Effector CD4-positive, alpha-beta T cell (primary cell): ENCODE data around the gene PPM1F.

Source experiments
- DNase-seq: peaks from one replicate; pipeline ENCODE4 v3.0.0-alpha.2; 2020
- total RNA-seq: gene quantifications from one replicate; lab custom pipeline; 2026; lab: John Stamatoyannopoulos, UW

The PPM1F gene
- total RNA-seq, result 44.7 reads per million, percentile 66 among the genes with 10 or more reads in this experiment

DNA sequence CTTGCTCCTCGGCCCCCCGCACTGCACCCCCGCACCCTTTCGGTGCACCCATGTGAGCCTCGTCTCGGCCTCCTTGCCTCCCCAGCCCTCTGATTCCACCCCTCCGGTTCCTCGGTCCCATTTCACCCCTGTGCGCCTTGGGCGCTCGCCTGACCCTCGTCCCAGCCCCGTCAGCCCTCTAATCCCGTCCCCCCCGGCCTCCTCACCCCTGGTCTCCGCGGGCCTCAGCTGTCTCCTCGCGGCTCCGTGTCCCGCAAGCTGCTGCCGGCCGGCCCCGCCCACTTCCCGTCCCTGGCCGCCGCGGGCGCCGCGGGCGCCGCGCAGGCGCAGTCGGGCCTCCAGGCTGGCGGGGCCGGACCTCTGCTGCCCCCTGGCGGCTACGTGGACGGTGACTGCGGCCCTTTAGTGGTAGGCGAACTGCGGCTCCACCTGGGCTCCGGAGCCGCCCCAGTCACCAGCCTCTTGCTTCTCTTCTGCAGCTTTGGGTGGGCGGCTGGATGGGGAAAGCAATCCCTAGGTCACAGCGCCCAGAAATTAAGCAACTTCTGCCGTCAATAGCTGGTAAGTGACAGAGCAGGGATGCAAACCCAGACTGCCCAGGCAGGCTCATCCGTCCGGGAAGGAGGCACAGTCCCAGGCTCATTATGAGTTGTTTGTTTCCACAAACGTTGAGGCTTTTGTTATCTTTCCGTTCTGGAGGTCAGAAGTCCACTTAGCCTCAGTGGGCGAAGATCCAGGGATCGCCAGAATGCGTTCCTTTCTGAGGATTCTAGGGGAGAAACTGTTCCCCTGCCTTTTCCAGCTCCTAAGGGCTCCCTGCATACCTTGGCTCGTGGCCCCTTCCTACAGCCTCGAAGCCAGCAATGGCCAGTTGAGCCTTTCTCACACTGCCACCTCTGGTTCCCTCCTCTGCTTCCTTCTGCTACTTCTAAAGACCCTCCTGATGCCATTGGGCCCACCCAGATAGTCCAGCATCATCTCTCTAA, at the start of gene PPM1F:
Gene PPM1F (minus strand): TSS at position 263 of the 986 bp plus-strand sequence. CDS start 6,800 bp downstream, outside the sequence.
- peak; percentile 90 for DNase-seq

GRCh38 chr22:22001664-22002525, 49.2 kb upstream of the PPM1F start:
- DNase-seq, result no peak

- no peak for DNase-seq
Measured at GRCh38 chr22:21998595-21999247, 46.1 kb upstream of the PPM1F start.

GRCh38 chr22:21996175-21996720, 43.6 kb upstream of the PPM1F start:
- no peak for DNase-seq

DNA sequence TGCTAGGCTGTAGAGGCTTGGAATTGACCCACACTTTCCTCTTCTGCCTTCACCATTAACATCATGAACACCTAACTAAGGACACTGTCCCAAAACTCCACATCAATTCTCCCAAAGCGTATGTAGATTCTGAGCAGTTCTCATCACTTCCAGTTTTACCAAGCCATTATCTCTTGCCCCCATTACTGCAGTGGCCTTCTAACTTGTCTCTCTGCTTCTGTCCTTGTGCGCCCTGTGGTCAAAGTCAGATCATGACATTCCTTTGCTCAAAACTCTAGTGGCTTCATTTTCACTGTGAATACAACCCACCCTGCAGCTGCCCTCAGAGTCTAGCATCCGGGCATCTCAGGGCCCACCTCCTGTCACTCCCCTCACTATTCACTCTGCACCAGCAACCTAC, 43.0 kb upstream of the PPM1F start:
- DNase-seq, result no peak

GRCh38 chr22:21994881-21995444, 42.3 kb upstream of the PPM1F start:
- no peak for DNase-seq

- DNase-seq, result no peak
Measured at GRCh38 chr22:21992593-21993237, 40.1 kb upstream of the PPM1F start.

DNA sequence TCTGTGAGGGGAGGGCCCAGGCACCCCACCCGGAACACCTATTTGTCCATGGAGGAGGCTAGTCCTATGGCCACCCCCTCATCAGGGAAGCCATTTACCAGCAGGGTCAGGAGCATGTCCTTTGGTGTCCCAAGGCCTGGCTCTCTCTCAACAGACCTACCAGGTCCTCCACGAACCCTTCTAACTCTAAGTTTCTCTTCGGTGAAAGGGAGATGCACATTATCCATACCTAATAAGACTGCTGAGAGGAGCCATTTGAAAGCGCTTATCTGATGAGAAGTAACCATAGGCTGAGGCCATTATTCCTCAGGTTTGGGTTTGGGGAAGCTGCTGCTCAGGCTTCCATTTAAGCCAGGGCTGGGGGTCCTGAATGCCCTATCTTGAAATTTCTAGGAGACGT, 39.1 kb upstream of the PPM1F start:
- no peak for DNase-seq

- DNase-seq, result no peak
Measured at GRCh38 chr22:21991304-21991596, 38.6 kb upstream of the PPM1F start.

- DNase-seq, result no peak
Measured at GRCh38 chr22:21990445-21991303, 38.0 kb upstream of the PPM1F start.

GRCh38 chr22:21989049-21989448, 36.4 kb upstream of the PPM1F start:
- DNase-seq, result no peak

GRCh38 chr22:21985214-21985613, 32.6 kb upstream of the PPM1F start:
- DNase-seq, result no peak

- DNase-seq, result no peak
Measured at GRCh38 chr22:21984793-21985192, 32.1 kb upstream of the PPM1F start.

- DNase-seq, result peak; percentile 73
Measured at GRCh38 chr22:21982338-21982965, 29.8 kb upstream of the PPM1F start, which contains the start of gene TOP3B. Gene TOP3B (minus strand): TSS chr22:21982787. CDS start chr22:21975709, 7,078 bp downstream.

DNA sequence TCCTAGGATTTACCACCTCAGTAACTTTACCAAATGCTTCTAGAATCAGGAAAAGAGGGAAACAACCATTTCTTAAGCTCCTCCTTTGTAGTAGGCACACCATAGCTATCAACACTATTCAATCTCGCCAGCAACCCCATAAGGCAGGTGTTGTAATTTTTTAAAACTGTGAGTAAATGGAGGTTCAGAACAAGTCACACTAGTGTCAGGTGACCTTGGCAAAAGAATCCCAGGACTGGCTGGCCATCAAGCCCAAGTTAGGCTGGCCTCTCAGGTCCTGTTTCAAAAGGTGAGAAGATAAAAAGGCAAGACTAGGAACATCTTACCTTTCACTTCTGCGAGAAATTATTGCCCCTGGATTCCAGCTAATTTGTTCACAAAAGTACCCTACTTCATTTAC, 29.2 kb upstream of the PPM1F start:
- no peak for DNase-seq

DNA sequence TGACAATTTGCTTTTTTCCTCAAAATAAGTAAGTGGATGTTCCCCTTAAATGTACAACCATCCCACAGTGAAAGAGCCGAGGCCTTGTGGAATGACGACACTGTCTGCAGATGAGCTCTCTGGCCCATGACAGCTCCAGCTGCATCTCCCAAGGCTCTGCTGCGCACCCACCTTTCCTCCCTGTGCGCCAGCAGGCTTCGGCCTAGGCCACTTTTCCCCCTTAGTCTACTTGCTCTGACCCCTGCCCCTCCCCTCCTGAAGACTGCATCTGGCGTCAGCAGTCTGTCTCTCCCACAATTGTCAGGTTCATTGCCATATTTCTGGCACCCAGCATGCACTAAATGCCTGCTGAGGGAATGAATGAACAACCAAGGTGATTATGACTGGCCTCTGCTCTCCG, 27.9 kb upstream of the PPM1F start:
- no peak for DNase-seq

DNA sequence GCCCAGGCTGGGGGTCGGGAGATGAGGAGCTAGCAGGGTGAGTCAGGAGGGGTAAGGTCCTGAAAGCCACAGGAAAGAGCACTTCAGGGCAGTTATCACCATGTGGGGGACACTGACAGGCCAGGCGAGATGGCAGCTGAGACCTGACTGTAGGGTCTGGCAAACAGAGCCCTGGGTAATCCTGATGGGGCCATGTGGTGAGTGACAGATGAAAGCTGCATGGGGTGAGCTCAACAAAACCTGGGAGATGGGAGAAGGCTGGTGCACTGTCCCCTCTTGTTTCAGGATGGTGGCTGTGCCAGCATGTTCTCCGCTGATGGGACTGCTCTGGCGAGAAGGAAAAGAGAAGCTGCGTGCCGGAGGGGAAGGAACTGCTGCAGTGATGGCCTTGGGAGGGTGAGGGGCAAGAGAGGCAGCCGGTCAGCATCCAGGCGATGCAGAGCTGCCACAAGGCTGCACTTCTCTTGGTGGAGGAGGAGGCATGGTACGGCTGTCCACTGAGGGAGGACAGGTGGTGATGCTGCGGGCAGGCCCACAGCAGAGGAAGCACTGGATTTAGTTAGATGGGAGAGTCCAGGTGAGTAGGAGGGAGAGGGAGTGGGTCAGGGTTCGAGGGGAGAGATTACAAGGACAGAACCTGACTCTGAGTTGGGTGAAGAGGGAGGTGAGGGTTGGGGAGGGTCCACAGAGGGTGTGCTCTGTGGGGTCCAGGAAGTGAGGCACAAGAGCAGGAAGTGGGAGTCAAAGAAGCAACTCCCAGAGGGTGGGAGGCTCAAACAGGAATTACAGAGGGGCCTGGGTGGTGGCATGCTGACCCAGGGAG, 26.1 kb upstream of the PPM1F start:
- no peak for DNase-seq

- DNase-seq, result no peak
Measured at GRCh38 chr22:21977814-21978213, 25.2 kb upstream of the PPM1F start.

- DNase-seq, result no peak
Measured at GRCh38 chr22:21975854-21976345, 23.3 kb upstream of the PPM1F start.
